Measurements from ENCODE around the gene NIT1. TPM values are rescaled to one million over a fixed set of nuclear protein-coding genes. Genes with fewer than 3 reads are reported as not detected.

NIT1 gene
- total and polyA plus RNA-seq, 2 of the 13 experiments (the other 11 are each of a cell fraction or from before 2014, with no cell fraction given), result 22.7 to 31.0 TPM

DNA sequence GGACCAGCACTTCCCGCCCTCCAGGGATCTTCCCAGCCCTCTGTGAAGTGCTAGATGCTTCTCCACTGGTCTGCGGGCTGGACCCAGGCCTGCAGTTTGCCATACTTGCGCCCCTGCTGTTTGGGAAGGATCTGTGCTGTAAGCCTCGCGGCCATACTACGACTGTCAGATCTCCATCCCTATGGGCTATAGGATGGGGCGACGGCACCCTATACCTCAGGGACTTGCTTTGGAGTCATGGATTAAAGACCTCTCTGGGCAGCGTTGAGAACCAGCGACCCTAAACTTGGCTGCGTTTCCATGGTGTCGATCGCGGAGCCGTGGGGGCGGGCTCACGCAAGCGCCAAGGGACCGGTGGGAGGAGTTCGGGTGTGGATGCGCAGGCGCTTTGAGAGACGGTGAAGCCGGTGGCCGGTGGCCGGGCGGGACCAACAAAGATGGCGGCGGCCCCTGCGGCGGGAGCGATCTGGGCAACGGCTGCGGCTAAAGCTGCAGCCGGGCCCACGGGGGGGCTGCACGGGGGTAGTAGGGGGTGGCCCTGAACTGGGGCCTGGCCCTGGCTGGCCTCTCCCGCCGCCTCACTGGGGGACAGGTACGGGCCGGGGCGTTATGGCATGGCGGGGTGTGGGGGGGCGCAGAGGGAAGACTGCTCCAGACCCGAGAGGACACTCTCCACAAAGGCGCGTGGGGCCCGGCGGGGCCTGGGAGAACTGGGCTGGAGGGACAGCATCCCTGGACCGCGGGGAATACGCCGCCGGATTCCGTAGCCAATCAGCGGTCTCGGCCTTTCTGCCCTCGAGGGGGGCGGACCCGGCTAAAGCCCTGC, 41.4 kb downstream of the NIT1 start, which contains the start of gene USP21 (continued):
- TF ChIP-seq, protein P1, sequence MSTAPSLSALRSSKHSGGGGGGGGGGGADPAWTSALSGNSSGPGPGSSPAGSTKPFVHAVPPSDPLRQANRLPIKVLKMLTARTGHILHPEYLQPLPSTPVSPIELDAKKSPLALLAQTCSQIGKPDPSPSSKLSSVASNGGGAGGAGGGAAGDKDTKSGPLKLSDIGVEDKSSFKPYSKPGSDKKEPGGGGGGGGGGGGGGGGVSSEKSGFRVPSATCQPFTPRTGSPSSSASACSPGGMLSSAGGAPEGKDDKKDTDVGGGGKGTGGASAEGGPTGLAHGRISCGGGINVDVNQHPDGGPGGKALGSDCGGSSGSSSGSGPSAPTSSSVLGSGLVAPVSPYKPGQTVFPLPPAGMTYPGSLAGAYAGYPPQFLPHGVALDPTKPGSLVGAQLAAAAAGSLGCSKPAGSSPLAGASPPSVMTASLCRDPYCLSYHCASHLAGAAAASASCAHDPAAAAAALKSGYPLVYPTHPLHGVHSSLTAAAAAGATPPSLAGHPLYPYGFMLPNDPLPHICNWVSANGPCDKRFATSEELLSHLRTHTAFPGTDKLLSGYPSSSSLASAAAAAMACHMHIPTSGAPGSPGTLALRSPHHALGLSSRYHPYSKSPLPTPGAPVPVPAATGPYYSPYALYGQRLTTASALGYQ (CRISPR knock-in tag; IDR thresholded peaks at IDR 0.05), result no peak
- TF ChIP-seq, protein P2, sequence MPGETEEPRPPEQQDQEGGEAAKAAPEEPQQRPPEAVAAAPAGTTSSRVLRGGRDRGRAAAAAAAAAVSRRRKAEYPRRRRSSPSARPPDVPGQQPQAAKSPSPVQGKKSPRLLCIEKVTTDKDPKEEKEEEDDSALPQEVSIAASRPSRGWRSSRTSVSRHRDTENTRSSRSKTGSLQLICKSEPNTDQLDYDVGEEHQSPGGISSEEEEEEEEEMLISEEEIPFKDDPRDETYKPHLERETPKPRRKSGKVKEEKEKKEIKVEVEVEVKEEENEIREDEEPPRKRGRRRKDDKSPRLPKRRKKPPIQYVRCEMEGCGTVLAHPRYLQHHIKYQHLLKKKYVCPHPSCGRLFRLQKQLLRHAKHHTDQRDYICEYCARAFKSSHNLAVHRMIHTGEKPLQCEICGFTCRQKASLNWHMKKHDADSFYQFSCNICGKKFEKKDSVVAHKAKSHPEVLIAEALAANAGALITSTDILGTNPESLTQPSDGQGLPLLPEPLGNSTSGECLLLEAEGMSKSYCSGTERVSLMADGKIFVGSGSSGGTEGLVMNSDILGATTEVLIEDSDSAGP (CRISPR knock-in tag; IDR thresholded peaks at IDR 0.05; ENCODE audit: borderline replicate concordance), result peak; percentile 60; the same call in 1 of the 2 replicates
- TF ChIP-seq ARID5B (CRISPR knock-in tag; IDR thresholded peaks at IDR 0.05) (0 out of 2 replicates have a peak, but pooled peaks have one; percentile 4), PTBP1 (IDR thresholded peaks at IDR 0.05; ENCODE audit: low read depth, low read length, poor library complexity, severe bottlenecking) (no peak), BCL3 (CRISPR knock-in tag; IDR thresholded peaks at IDR 0.05) (0 out of 2 replicates have a peak, but pooled peaks have one; percentile 49), ZNF776 (CRISPR knock-in tag; IDR thresholded peaks at IDR 0.05) (0 out of 2 replicates have a peak, but pooled peaks have one; percentile 36), POLR2A (IDR thresholded peaks at IDR 0.05; ENCODE audit: insufficient read depth in 1 of 2, low read depth in 2 of 2, low read length in 2 of 2) (peak; percentile 56 to 59; a peak in 3 of 4 replicates), MAZ (IDR thresholded peaks at IDR 0.05; ENCODE audit: borderline replicate concordance, low read depth, low read length) (no peak; the same call in 1 of the 2 replicates), MAZ (CRISPR knock-in tag; IDR thresholded peaks at IDR 0.05; ENCODE audit: low read depth) (no peak), SP4 (CRISPR knock-in tag; IDR thresholded peaks at IDR 0.05) (peak; percentile 87), HES4 (CRISPR knock-in tag; IDR thresholded peaks at IDR 0.05; ENCODE audit: borderline replicate concordance) (peak; percentile 32; the same call in 1 of the 2 replicates), HOXA3 (CRISPR knock-in tag; IDR thresholded peaks at IDR 0.05) (peak; percentile 54; the same call in 1 of the 2 replicates), ZNF598 (CRISPR knock-in tag; IDR thresholded peaks at IDR 0.05; ENCODE audit: borderline replicate concordance) (peak; percentile 44; the same call in 1 of the 2 replicates), KAT8 (CRISPR knock-in tag; IDR thresholded peaks at IDR 0.05) (peak; percentile 60; the same call in 1 of the 2 replicates), ZNF749 (CRISPR knock-in tag; IDR thresholded peaks at IDR 0.05; ENCODE audit: borderline replicate concordance) (0 out of 2 replicates have a peak, but pooled peaks have one; percentile 41), ZNF607 (CRISPR knock-in tag; IDR thresholded peaks at IDR 0.05; ENCODE audit: borderline replicate concordance) (peak; percentile 36; the same call in 1 of the 2 replicates)
- TF ChIP-seq, protein P3, sequence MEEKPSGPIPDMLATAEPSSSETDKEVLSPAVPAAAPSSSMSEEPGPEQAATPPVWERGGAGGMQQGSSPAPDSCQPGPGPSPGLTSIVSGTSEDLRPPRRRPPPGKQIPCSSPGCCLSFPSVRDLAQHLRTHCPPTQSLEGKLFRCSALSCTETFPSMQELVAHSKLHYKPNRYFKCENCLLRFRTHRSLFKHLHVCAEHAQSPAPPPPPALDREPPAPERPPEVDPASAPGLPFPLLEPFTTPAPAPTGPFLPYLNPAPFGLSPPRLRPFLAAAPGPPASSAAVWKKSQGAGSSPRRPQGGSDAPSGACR (CRISPR knock-in tag; IDR thresholded peaks at IDR 0.05), result no peak
